Fibroblast of villous mesenchyme (primary cell): ENCODE measurements around the gene MVK. TPM values are rescaled to one million over a fixed set of nuclear protein-coding genes. Genes with fewer than 3 reads are reported as not detected.

Source experiments
- DNase-seq: peaks from one replicate; pipeline ENCODE4 v3.0.0-alpha.2; 2010; ENCODE audit warnings: low read depth
- H3K4me3 ChIP-seq: 2 replicates; pipeline ENCODE4 v1.5.1; 2011; ENCODE audit warnings: low read depth, mild to moderate bottlenecking, low read length
- CTCF ChIP-seq: IDR thresholded peaks from 2 replicates; pipeline ENCODE4 v1.5.1; 2012; ENCODE audit warnings: low read depth, mild to moderate bottlenecking, low read length; ENCODE audit not compliant: insufficient read depth
- total RNA-seq: library from RNA; depleted of rRNA; stranded (reverse); fragments of >200 nt; gene quantifications from 2 replicates; pipeline ENCODE4 v1.2.3, GENCODE V29; 2012

MVK gene
- total RNA-seq, 1 donor, result 29.8 TPM

GRCh38 chr12:109571773-109572505, 1.7 kb upstream of the MVK start:
- no peak for TF ChIP-seq CTCF
- no peak overlapping the region for H3K4me3 ChIP-seq
- no peak for DNase-seq

GRCh38 chr12:109572506-109572845, 1.1 kb upstream of the MVK start:
- DNase-seq, result no peak
- peak overlapping the region; percentile 83 for H3K4me3 ChIP-seq
- TF ChIP-seq CTCF, result no peak

GRCh38 chr12:109573914-109574244, 285 bp downstream of the MVK start:
- peak overlapping the region; percentile 83 for H3K4me3 ChIP-seq
- DNase-seq, result no peak
- no peak for TF ChIP-seq CTCF

- no peak overlapping the region for H3K4me3 ChIP-seq
- DNase-seq, result no peak
- TF ChIP-seq CTCF, result no peak
Measured at GRCh38 chr12:109575683-109576082, 2.1 kb downstream of the MVK start.

- no peak for TF ChIP-seq CTCF
Measured at GRCh38 chr12:109577311-109577710, 3.7 kb downstream of the MVK start.

GRCh38 chr12:109578330-109578927, 4.8 kb downstream of the MVK start:
- no peak for DNase-seq
- no peak overlapping the region for H3K4me3 ChIP-seq
- TF ChIP-seq CTCF, result no peak

More at GRCh38 chr12:109577311-109577710, 3.7 kb downstream of the MVK start:
- H3K4me3 ChIP-seq, result no peak overlapping the region
- no peak for DNase-seq

- DNase-seq, result no peak
- no peak overlapping the region for H3K4me3 ChIP-seq
- TF ChIP-seq CTCF, result no peak
Measured at GRCh38 chr12:109579639-109580038, 6.0 kb downstream of the MVK start.
